ENCODE data around the gene CTNNBIP1.

CTNNBIP1 gene

GRCh38 chr1:9874959-9875635 lies 35.0 kb downstream of the CTNNBIP1 start:
- peak; percentile 85 for DNase-seq

- no peak for DNase-seq
Measured at GRCh38 chr1:9874412-9874811, 35.7 kb downstream of the CTNNBIP1 start.

- DNase-seq, result no peak
Measured at GRCh38 chr1:9873992-9874391, 36.1 kb downstream of the CTNNBIP1 start.

GRCh38 chr1:9873385-9873784 lies 36.7 kb downstream of the CTNNBIP1 start:
- DNase-seq, result no peak

DNA sequence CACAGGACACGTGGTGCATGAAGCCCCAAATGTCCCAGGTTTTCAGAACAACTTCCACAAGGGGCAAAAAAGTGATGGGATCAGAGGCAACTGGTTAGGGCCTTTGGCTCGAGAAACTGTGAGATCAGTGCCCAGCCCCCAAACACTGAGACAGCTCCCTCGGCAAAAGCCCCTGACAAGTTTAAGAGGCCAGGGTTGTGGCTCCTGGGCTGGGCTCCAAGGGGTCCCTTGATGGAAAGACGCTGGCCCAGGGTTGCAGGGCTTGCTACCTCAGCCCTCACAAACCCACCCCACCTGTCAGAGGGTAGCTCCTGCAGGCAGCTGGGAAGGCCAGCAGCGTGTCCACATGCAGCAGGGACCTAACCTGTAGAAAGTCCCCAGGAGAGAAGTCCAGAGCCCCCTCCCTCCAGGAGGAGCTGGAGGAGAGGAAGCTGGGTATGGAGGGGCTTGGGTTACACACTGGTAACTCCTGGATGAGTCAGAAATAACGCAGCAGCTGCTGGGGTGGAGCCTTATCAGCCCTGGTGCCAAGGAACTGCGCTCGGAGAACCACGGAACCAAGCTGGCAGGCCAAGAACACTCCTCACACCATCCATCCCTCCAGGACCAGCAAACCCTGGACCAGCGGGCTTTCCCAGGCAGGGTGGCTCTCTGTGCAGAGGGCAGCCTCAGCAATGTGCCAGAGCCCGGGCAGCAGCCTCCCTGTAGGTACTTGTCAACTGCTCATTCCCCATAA lies 37.5 kb downstream of the CTNNBIP1 start:
- DNase-seq, result no peak

- no peak for DNase-seq
Measured at GRCh38 chr1:9871707-9872425, 38.2 kb downstream of the CTNNBIP1 start.

- no peak for DNase-seq
Measured at GRCh38 chr1:9871021-9871420, 39.0 kb downstream of the CTNNBIP1 start.

- no peak for DNase-seq
Measured at GRCh38 chr1:9870572-9870971, 39.5 kb downstream of the CTNNBIP1 start.

DNA sequence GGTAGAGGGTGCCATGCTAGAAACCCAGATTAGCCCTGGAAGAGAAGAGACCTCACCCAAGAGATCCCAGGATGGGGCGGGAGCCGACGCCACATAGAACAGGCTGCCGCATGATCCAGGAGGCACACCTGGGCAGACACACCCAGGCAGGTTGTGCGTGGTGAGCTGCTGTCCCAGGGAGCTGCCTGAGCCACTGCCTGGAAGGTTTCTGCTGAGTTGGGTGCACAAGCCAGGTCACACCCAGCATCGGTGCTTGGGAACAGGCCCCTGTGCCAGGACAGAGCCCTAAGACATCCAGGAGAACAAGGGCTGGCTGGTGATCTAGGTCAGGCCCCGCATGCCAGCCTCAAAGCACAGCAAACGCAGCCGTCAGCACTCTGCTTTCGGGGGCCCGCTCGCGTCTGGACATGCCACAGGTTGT lies 40.2 kb downstream of the CTNNBIP1 start:
- DNase-seq, result no peak

DNA sequence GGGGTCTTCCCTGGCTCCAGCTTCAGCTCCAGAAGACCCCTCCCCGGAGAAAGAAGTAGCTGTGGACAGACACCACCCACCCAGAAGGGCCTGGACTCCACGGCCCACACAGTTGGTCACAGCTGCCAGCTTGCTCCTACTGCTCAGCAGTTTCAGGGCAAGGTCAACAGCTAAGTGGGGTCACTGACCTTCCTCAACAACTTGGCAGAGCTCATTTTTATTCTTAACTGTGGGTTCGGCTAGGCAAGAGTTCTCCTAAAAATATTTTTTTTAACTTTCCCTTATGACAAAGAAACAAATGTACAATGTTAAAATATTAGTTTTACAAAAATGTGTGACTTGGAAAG lies 41.9 kb downstream of the CTNNBIP1 start:
- DNase-seq, result no peak

DNA sequence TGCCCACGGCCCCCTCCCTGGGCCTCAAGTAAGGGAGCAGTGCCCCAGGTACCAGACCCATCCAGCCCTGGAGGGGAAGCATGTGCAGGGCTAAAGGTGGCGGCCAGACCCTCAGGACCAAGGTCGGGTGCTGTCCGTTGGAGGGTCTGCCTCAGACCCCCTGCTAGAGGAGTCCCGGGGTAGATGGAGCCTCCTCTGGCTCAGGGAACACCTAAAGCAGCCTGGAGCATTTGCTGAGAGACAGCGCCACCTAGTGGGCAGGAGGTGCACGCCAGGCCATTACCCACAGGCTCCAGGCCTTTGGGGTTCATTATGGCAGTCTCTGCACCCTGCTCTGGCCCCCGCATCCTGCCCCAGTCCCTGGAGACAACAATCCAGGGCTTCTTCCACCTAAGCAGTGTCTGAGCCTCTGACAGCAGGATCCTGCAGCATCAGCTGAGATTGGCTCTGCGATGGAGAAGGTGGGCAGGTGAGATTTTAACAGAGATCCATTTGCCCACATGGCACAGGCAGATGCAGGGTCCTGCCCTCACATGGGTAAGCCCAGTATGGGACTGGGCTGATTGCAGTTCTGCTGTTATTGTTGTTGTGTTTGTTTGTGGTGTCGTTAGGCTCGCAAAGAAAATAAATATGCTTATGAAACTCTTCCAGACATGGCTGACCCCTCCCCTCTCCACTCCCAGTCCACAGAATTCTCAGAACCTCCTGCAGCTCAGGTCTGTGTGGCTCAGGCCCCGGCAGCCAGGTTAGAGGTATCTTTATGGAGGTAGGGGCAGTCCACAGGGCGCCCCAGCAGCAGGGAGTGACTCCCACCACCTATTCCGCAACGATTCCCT lies 42.4 kb downstream of the CTNNBIP1 start:
- peak; percentile 88 for DNase-seq

DNA sequence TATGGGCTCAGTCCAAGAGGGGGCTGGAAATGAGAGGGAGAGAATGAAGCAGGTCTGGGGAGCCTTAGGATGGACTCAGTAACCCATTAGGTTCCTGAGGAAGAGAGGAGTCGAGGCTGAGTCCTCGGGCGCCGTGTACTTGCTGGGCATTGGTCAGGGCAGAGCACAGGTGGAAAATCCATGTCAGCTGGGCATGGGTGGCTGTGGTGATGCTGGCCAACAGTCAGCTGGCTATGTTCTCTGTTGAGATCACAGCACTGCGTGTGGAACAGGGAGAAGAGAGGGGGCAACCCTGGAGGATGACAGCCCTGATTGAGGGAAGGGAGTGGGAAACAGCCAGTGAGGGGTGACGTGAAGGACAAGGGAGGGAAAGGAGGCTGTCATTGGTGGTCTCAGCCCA lies 43.2 kb downstream of the CTNNBIP1 start:
- no peak for DNase-seq

DNA sequence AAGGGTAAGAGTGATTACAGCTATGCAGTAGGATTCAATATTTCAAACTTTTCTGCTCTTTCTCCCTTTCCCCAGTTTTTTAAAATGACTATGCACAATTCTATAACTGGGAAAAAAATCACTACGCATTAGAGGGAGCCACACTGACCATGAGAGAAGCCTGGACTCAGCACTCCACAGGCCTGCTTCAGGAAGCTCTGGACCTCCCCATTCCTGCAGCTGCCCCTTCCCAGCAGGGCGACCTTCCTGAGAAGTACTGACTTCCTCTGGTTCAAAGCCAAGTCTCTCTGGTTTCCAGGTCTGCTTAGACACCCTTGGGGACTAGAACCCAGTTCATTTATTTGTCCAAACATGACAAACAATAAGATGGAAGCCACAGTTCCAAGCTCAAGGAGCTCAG lies 44.3 kb downstream of the CTNNBIP1 start:
- DNase-seq, result no peak

DNA sequence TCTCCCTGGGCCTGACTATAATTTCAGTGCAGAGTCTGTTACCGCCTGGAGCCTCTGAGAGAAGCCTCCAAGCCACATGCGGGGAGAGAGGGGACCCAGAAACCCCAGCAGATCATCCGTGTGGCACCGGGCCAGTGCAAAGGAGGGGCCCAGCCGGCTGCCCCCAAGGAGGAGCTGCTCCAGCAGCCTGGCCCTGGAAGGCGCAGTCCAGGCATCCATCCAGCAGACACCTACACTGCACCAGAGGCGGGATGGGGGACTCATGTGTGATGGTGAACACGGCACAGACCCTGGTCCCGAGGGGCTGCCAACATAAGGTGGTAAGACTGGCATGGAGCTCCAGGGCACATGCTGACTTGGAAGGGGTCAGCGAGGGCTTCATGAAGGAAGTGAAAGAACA lies 46.7 kb downstream of the CTNNBIP1 start:
- no peak for DNase-seq

DNA sequence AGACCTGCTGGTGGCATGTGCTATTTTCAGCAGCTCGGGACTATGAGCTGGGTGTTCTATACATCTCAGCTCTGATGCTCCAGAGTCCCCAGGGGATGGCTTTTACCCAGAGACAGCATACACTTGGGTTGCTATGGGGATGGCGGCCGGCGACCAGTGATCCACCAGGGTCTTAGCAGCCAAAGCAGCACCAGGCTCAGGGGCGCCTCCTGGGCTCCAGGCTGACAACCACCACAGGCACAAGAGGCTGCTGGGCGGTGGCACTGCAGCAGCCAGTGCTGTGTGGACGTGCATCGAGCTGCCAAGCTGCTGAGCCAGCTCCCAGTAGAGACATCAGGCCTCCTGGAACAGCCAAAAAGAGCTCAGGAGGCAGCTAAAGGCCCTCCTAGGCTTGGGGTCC lies 48.7 kb downstream of the CTNNBIP1 start:
- no peak for DNase-seq

DNA sequence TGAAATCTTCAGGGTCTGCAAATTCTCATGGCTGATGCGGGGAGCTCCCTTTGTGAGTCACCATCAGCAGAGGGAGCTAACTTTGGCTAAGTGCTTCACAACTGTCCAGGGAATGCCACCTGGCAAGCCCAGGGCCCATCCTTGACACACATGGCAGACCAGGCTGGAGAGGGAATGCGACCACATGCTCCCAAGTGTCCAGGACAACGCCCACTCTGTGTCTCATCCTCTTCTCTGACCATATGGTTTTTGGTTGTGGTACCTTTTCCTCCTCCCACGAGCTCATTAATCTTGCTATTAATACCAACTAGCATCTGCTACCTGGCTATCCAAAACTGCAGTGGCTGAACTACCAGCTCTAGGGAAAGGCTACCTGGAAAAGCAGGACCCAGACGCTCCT lies 49.2 kb downstream of the CTNNBIP1 start:
- DNase-seq, result no peak

- DNase-seq, result no peak
Measured at GRCh38 chr1:9859281-9860014, 50.6 kb downstream of the CTNNBIP1 start.

GRCh38 chr1:9858293-9859035 lies 51.6 kb downstream of the CTNNBIP1 start:
- no peak for DNase-seq

- no peak for DNase-seq
Measured at GRCh38 chr1:9855186-9855585, 54.9 kb downstream of the CTNNBIP1 start.

- DNase-seq, result peak; percentile 39
Measured at GRCh38 chr1:9853249-9853595, 56.8 kb downstream of the CTNNBIP1 start.

DNA sequence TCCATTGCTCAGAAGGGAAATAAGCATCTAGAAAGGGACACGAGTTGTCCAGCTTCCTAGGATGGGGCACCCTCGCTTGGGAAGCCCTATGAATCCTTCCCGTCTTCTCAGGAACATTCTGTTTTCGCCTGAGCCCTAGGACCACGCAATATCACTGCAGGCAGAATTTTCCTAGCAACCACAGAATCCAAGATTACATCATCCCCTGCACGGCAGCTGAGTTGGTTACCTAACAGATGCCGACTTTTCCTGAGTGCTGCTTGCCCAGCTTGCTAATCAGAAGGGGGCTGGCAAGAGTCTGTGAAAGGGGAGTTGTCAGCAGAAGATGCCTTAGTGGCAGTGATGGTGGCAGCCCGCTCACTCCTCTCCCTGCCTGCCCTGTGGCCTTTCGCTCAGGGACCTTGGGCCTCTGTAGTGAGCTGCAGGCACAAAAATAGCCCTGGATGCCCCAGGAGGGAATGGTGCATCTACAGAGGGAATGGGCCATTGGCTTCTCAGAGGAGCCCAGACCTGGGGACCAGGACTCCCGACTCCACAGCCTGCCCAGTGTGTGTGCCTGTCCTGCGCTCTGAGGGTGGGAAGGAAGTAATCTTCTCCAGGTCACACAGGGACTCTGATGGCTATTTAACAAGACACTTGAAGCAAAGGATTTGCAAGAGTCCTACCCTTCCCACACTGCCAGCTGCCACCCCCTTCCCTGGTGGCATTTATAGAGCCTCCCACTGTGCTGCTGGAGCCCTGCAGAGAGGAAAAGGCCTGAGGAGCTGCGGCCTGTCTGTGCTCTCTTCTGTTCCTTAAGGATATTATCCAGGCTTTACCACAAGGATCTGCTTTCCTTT lies 57.4 kb downstream of the CTNNBIP1 start:
- peak; percentile 24 for DNase-seq
